ENCODE measurements around the gene BRINP2. TPM values are rescaled to one million over a fixed set of nuclear protein-coding genes. Genes with fewer than 3 reads are reported as not detected.
"Not testable (repeated sequence)": the region's sequence is repeated elsewhere in the genome, so short reads cannot be mapped to it uniquely, and the experiment has no call there.

The BRINP2 gene
- total RNA-seq, 1 donor from 2014 or later: 0.52 TPM

GRCh38 chr1:177321434-177321833 is 150.7 kb downstream of the BRINP2 start:
- not testable (repeated sequence) for H3K27me3 ChIP-seq (ENCODE audit: control insufficient read depth in 3 of 3, insufficient read depth in 3 of 3, low read length in 3 of 3)

GRCh38 chr1:177328251-177328650 is 157.5 kb downstream of the BRINP2 start:
- no peak overlapping the region for H3K9ac ChIP-seq (ENCODE audit: low read depth in 1 of 3, low read length in 3 of 3)
- H3K9me3 ChIP-seq (ENCODE audit: control insufficient read depth in 3 of 3, low read length in 3 of 3): no peaks in the 10 kb centered on the region
- H3K4me3 ChIP-seq (ENCODE audit: low read length in 3 of 3): no peak overlapping the region
- no peaks in the 10 kb centered on the region for H3K36me3 ChIP-seq (ENCODE audit: control insufficient read depth in 3 of 3, insufficient read depth in 3 of 3, low read length in 3 of 3)
- no peak overlapping the region for H3K27ac ChIP-seq (ENCODE audit: low read depth, low read length)
- peaks cover 0 to 2% (median 0%) of the 10 kb centered on the region in 3 donors for H3K27me3 ChIP-seq (ENCODE audit: control insufficient read depth in 3 of 3, insufficient read depth in 3 of 3, low read length in 3 of 3)
- no peaks in the 10 kb centered on the region for H3K4me1 ChIP-seq (ENCODE audit: control insufficient read depth in 3 of 3, insufficient read depth in 3 of 3, low read length in 3 of 3)

More at GRCh38 chr1:177321434-177321833, 150.7 kb downstream of the BRINP2 start:
- H3K4me1 ChIP-seq (ENCODE audit: control insufficient read depth in 3 of 3, insufficient read depth in 3 of 3, low read length in 3 of 3); H3K27ac ChIP-seq (ENCODE audit: low read depth, low read length); H3K4me3 ChIP-seq (ENCODE audit: low read length in 3 of 3); H3K9me3 ChIP-seq (ENCODE audit: control insufficient read depth in 3 of 3, low read length in 3 of 3); H3K36me3 ChIP-seq (ENCODE audit: control insufficient read depth in 3 of 3, insufficient read depth in 3 of 3, low read length in 3 of 3); H3K9ac ChIP-seq (ENCODE audit: low read depth in 1 of 3, low read length in 3 of 3): not testable (repeated sequence)

- no peak overlapping the region for H3K4me3 ChIP-seq (ENCODE audit: low read length in 3 of 3)
- no peak overlapping the region for H3K9ac ChIP-seq (ENCODE audit: low read depth in 1 of 3, low read length in 3 of 3)
- H3K36me3 ChIP-seq (ENCODE audit: control insufficient read depth in 3 of 3, insufficient read depth in 3 of 3, low read length in 3 of 3): no peaks in the 10 kb centered on the region
- H3K27ac ChIP-seq (ENCODE audit: low read depth, low read length): no peak overlapping the region
- H3K9me3 ChIP-seq (ENCODE audit: control insufficient read depth in 3 of 3, low read length in 3 of 3): no peaks in the 10 kb centered on the region
- H3K27me3 ChIP-seq (ENCODE audit: control insufficient read depth in 3 of 3, insufficient read depth in 3 of 3, low read length in 3 of 3): peaks cover 0 to 2% (median 0%) of the 10 kb centered on the region in 3 donors
- no peaks in the 10 kb centered on the region for H3K4me1 ChIP-seq (ENCODE audit: control insufficient read depth in 3 of 3, insufficient read depth in 3 of 3, low read length in 3 of 3)
Observed at GRCh38 chr1:177329871-177330270, 159.1 kb downstream of the BRINP2 start.

Other genes starting within 250 kb of the BRINP2 start
- gene ASTN1, start 6.2 kb upstream of the BRINP2 start, total RNA-seq: 3.7 TPM

All from skeletal muscle tissue (tissue), 4 donors.